Mucosa of rectum (tissue), 2 donors: ENCODE measurements around the gene KRT24.

ENCODE experiments used
- H3K27ac ChIP-seq, 2 donors: one replicate each; pipeline ENCODE4 v1.7.0; 2013; ENCODE audit warnings: inconsistent platforms in 2 of 2, low read depth in 2 of 2, low read length in 2 of 2
- H3K27me3 ChIP-seq, 2 donors: one replicate each; pipeline ENCODE4 v1.7.0; 2013; ENCODE audit warnings: low read length in 2 of 2; ENCODE audit not compliant: control insufficient read depth in 2 of 2, insufficient read depth in 2 of 2
- H3K36me3 ChIP-seq, 2 donors: one replicate each; pipeline ENCODE4 v1.7.0; 2013; ENCODE audit warnings: low read length in 2 of 2; ENCODE audit not compliant: control insufficient read depth in 2 of 2, insufficient read depth in 2 of 2
- H3K4me1 ChIP-seq, 2 donors: one replicate each; pipeline ENCODE4 v1.7.0; 2013; ENCODE audit warnings: low read length in 2 of 2, mild to moderate bottlenecking in 1 of 2; ENCODE audit not compliant: control insufficient read depth in 2 of 2, insufficient read depth in 2 of 2
- H3K4me3 ChIP-seq, 2 donors: one replicate each; pipeline ENCODE4 v1.7.0; 2013; ENCODE audit warnings: low read length in 2 of 2
- H3K9ac ChIP-seq, 2 donors: one replicate each; pipeline ENCODE4 v1.7.0; 2013; ENCODE audit warnings: low read length in 2 of 2, low read depth in 1 of 2, mild to moderate bottlenecking in 1 of 2
- H3K9me3 ChIP-seq, 2 donors: one replicate each; pipeline ENCODE4 v1.7.0; 2013; ENCODE audit warnings: low read length in 2 of 2; ENCODE audit not compliant: control insufficient read depth in 2 of 2
- donor health status: healthy.
- donor health status: Normal muscosa, but diverticular disease.

KRT24 gene

DNA sequence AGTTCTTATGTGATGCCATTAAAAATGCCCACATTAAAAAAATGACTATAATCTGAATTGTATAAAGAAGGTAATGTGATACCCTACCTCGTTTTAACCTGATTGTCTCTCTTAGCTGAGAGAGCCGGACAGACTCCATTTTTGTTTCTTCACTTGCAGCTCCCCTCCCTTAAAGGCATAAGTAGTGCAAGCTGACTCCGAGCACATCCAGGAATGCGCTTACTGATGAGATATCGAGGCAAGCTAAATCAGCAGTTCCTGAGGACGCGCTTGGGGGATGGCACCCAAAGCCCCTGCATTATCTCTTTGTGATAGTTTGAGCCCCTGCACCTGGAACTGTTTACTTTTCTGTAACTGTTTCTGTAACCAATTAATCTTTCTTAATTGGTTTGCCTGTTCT, 6.3 kb downstream of the KRT24 start:
- H3K9ac ChIP-seq = no peak overlapping the region
- H3K27me3 ChIP-seq = peaks cover 0 to 8% of the 10 kb centered on the region in 2 donors
- no peaks in the 10 kb centered on the region for H3K36me3 ChIP-seq
- H3K4me3 ChIP-seq = no peak overlapping the region
- H3K27ac ChIP-seq = no peak overlapping the region
- H3K9me3 ChIP-seq = no peaks in the 10 kb centered on the region
- peaks cover 2 to 3% of the 10 kb centered on the region in 2 donors for H3K4me1 ChIP-seq

DNA sequence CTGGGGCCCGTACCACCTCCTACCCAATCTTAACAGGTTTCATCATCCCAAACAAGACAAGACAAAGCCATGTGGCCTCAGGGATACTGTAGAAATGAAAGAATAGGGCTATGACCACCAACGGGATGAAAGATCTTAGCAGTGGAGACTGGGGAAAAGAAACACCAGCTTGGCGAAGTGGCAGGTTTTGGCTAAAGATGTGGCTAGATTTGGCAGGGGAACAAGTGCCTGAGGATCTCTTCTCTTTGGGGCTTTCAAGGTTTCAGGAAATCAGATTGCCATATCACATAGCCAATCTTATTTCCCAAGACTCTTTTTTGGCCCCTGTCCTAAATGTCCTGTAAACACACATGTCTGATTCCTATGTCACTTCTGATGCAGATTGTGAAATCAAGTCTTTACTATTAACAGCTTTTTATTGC, 6.9 kb downstream of the KRT24 start:
- Histone ChIP-seq H3K4me3 (no peak overlapping the region), H3K27me3 (peaks cover 0 to 8% of the 10 kb centered on the region in 2 donors), H3K9me3 (no peaks in the 10 kb centered on the region), H3K27ac (no peak overlapping the region), H3K9ac (no peak overlapping the region), H3K4me1 (peaks cover 2 to 3% of the 10 kb centered on the region in 2 donors), H3K36me3 (no peaks in the 10 kb centered on the region)

DNA sequence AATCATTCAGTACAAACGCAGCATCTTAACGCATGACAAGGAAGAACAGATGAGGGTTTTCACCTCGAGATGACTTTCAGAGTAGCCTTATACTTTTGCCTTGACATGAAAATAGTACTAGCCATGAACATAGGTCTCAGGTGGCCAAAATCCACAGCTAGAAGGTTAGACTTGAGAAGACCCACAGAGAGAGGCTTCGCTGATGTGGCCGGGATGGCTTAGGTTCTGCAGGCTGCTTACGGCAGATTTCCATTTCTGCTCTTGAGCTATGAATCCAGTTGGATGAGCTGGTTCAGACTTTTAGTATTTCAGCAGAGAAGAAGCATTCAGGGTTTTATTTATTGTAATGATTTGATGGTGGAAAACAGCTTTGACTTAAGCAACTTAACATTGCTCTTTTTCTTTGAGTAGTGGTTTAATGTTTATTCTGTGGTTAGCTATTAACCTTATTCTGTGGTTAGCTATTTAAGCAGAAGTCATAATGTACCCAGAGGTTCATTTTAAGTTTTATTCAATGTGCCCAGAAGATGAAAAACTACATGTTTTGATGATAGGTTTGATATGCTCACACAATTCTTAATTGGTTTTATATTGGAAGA, 7.6 kb downstream of the KRT24 start:
- H3K27me3 ChIP-seq = peaks cover 0 to 7% of the 10 kb centered on the region in 2 donors
- no peak overlapping the region for H3K27ac ChIP-seq
- no peak overlapping the region for H3K9ac ChIP-seq
- H3K36me3 ChIP-seq = no peaks in the 10 kb centered on the region
- H3K9me3 ChIP-seq = no peaks in the 10 kb centered on the region
- H3K4me3 ChIP-seq = no peak overlapping the region
- peaks cover 2 to 3% of the 10 kb centered on the region in 2 donors for H3K4me1 ChIP-seq

DNA sequence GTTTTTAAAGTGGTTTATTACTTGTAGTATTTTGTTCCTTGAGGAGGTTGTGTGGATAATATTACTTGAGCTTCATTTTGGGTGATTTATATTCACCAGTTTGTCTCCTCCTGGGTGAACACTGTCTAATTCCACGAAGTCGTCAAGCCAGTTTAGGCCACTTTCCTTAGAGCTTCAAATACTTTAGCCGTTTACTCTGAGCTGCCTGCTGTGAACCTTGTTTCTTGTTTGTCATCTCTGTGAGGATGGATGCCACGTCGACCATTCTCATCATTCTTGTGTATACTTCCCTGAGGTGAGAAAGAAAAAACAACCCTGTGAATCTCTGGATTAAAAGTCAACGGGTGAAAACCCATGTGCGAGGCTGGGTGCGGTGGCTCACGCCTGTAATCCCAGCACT, 9.0 kb downstream of the KRT24 start:
- Histone ChIP-seq H3K36me3 (no peaks in the 10 kb centered on the region), H3K4me1 (peaks cover 2 to 3% of the 10 kb centered on the region in 2 donors), H3K9me3 (no peaks in the 10 kb centered on the region), H3K27ac (no peak overlapping the region), H3K4me3 (no peak overlapping the region), H3K27me3 (peaks cover 0 to 5% of the 10 kb centered on the region in 2 donors), H3K9ac (no peak overlapping the region)

DNA sequence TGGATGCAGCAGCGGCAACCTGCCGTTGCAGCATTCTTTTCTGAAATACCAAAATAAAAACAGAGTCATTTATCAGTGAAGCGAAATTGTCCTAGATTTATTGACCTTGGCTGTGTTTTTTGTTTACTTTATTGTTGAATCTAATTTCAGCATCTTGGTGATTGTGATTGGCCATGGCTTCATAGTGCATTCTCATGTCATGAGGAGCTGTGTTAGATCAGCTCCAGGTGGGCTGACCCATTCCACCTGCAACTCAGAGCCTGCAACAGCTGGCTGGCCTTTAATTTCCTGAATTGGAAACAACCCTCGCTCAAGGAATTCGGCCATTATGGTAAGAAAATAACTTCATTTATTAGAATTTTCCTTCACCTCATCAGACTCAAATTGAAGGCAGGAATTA, 16.4 kb downstream of the KRT24 start:
- H3K4me1 ChIP-seq = no peaks in the 10 kb centered on the region
- H3K4me3 ChIP-seq = no peak overlapping the region
- H3K9ac ChIP-seq = no peak overlapping the region
- H3K36me3 ChIP-seq = no peaks in the 10 kb centered on the region
- H3K9me3 ChIP-seq = no peaks in the 10 kb centered on the region
- no peak overlapping the region for H3K27ac ChIP-seq
- H3K27me3 ChIP-seq = no peaks in the 10 kb centered on the region

DNA sequence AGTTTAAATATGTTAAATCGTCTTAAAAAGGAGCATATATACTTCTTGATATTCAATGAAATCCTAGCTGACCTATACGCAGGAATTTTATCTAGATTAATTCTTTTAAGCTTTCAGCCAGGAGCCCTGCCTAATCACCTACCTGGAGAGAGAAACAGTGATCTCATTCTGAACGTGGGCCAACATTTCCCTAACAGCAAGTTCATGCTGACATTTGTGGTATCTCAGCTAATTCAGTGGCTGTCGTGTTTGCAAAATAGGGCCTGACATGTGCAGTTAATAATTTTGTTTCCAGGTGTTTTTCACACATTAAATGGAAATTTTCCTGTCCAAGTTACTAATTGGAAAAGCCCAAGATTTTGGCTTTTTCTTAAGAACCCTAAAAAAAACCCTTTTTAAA, 17.4 kb downstream of the KRT24 start:
- Histone ChIP-seq H3K4me3 (no peak overlapping the region), H3K9ac (no peak overlapping the region), H3K9me3 (no peaks in the 10 kb centered on the region), H3K36me3 (no peaks in the 10 kb centered on the region), H3K27me3 (no peaks in the 10 kb centered on the region), H3K4me1 (no peaks in the 10 kb centered on the region), H3K27ac (no peak overlapping the region)

- Histone ChIP-seq H3K36me3 (no peaks in the 10 kb centered on the region), H3K9ac (no peak overlapping the region), H3K27me3 (peaks cover 8 to 11% of the 10 kb centered on the region in 2 donors), H3K4me3 (no peak overlapping the region), H3K4me1 (no peaks in the 10 kb centered on the region), H3K27ac (no peak overlapping the region), H3K9me3 (no peaks in the 10 kb centered on the region)
Observed at GRCh38 chr17:40680998-40681397, 22.6 kb downstream of the KRT24 start.

- Histone ChIP-seq H3K27me3 (peaks cover 12 to 13% of the 10 kb centered on the region in 2 donors), H3K9me3 (no peaks in the 10 kb centered on the region), H3K36me3 (no peaks in the 10 kb centered on the region), H3K4me3 (no peak overlapping the region), H3K27ac (no peak overlapping the region), H3K4me1 (no peaks in the 10 kb centered on the region), H3K9ac (no peak overlapping the region)
Observed at GRCh38 chr17:40679523-40679907, 24.0 kb downstream of the KRT24 start.

GRCh38 chr17:40678902-40679522, 24.5 kb downstream of the KRT24 start:
- no peaks in the 10 kb centered on the region for H3K4me1 ChIP-seq
- no peaks in the 10 kb centered on the region for H3K9me3 ChIP-seq
- H3K4me3 ChIP-seq = no peak overlapping the region
- no peak overlapping the region for H3K27ac ChIP-seq
- H3K27me3 ChIP-seq = peaks cover 12 to 17% of the 10 kb centered on the region in 2 donors
- no peak overlapping the region for H3K9ac ChIP-seq
- no peaks in the 10 kb centered on the region for H3K36me3 ChIP-seq

GRCh38 chr17:40675905-40676304, 27.6 kb downstream of the KRT24 start:
- Histone ChIP-seq H3K4me3 (no peak overlapping the region), H3K27ac (no peak overlapping the region), H3K4me1 (no peaks in the 10 kb centered on the region), H3K9ac (no peak overlapping the region), H3K9me3 (no peaks in the 10 kb centered on the region), H3K36me3 (no peaks in the 10 kb centered on the region), H3K27me3 (peaks cover 10 to 18% of the 10 kb centered on the region in 2 donors)
